HepG2 (cell line): ENCODE measurements around the gene ZBTB4. TPM values are rescaled to one million over a fixed set of nuclear protein-coding genes. Genes with fewer than 3 reads are reported as not detected.

ENCODE experiments used
- AKNA ChIP-seq: sonication (generic); formaldehyde crosslinking; IDR thresholded peaks from 2 replicates; pipeline ENCODE4 v1.4.0; 2020; ENCODE audit warnings: missing genetic modification reagents, borderline replicate concordance
- ZBED4 ChIP-seq: sonication (generic); formaldehyde crosslinking; IDR thresholded peaks from 2 replicates; pipeline ENCODE4 v1.4.0; 2020; ENCODE audit warnings: missing genetic modification reagents, borderline replicate concordance
- ZFP90 ChIP-seq: sonication (generic); formaldehyde crosslinking; IDR thresholded peaks from 2 replicates; pipeline ENCODE4 v1.8.0; 2022; ENCODE audit warnings: missing genetic modification reagents, mild to moderate bottlenecking, inconsistent platforms, borderline replicate concordance
- ZNF546 ChIP-seq: sonication (generic); formaldehyde crosslinking; conservative IDR thresholded peaks from 2 replicates; pipeline ENCODE4 v1.8.1; 2023; ENCODE audit warnings: mild to moderate bottlenecking, missing genetic modification reagents
- polyA plus RNA-seq, 8 experiments: library from polyadenylated mRNA; depleted of rRNA in 3 of 8; stranded (reverse) in 7 of 8; unstranded in 1 of 8; fragments of >200 nt; fragmentation: Illumina TruSeq in 4 of 8; extraction: Trizol in 4 of 8; gene quantifications; 2 replicates each; pipeline versions ENCODE4 v1.2.1 to v1.2.3, GENCODE V29; 2011 to 2016; ENCODE audit warnings: low read depth in 4 of 8, missing spikeins in 1 of 8, mixed read lengths in 1 of 8; ENCODE audit not compliant: insufficient read depth in 1 of 8
- total RNA-seq, 5 experiments: library from RNA; depleted of rRNA; stranded (reverse); fragments of >200 nt; fragmentation: Illumina TruSeq; extraction: Trizol; gene quantifications; 2 replicates each; pipeline ENCODE4 v1.2.3, GENCODE V29; 2016; ENCODE audit warnings: low read depth in 1 of 5

The ZBTB4 gene
- total and polyA plus RNA-seq, 2 of the 13 experiments (the other 11 are each of a cell fraction or from before 2014, with no cell fraction given) = 4.3 to 7.4 TPM

DNA sequence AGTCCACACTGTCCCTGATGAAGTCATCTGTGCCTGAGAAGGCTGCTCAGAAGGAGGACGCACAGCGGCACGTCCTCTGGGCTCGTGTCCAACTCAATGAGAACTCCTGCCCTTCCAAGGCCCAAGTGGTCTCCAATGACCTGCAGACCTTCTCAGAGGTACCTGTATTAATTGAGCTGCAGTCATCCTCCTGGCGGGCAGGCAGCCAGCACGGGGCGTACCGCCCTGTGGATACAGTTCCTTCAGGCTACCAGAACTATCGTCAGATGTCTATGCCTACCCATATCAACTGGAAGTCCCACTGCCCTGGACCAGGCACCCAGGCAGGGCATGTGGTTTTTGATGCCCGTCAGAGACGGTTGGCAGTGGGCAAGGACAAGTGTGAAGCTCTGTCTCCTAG is 47.1 kb downstream of the ZBTB4 start (continued):
- TF ChIP-seq AKNA (no peak), ZBED4 (CRISPR knock-in tag) (no peak), ZNF546 (CRISPR knock-in tag) (no peak), ZFP90 (CRISPR knock-in tag) (no peak)
- TF ChIP-seq, all 625 proteins: peak for 0
